Ectodermal cell (in vitro differentiated cells): Measurements from ENCODE around the gene RBFOX2.
A peak's percentile ranks its signal among the peaks of the same experiment; 100 is the strongest.
"Not testable (repeated sequence)": the region's sequence is repeated elsewhere in the genome, so short reads cannot be mapped to it uniquely, and the experiment has no call there.

Source experiments
- H3K27ac ChIP-seq: 2 replicates; pipeline ENCODE4 v1.7.0; 2013; ENCODE audit warnings: mild to moderate bottlenecking, low read depth, low read length; ENCODE audit not compliant: insufficient read depth, poor library complexity, severe bottlenecking
- H3K27me3 ChIP-seq: 2 replicates; pipeline ENCODE4 v1.7.0; 2013; ENCODE audit warnings: mild to moderate bottlenecking, low read length; ENCODE audit not compliant: insufficient read depth, control insufficient read depth, poor library complexity, severe bottlenecking
- H3K36me3 ChIP-seq: one replicate; pipeline ENCODE4 v1.7.0; 2013; ENCODE audit warnings: low read length; ENCODE audit not compliant: control insufficient read depth, insufficient read depth
- H3K4me1 ChIP-seq: one replicate; pipeline ENCODE4 v1.7.0; 2013; ENCODE audit warnings: low read length; ENCODE audit not compliant: control insufficient read depth, insufficient read depth
- H3K4me3 ChIP-seq: 2 replicates; pipeline ENCODE4 v1.7.0; 2013; ENCODE audit warnings: low read depth, low read length, control low read depth; ENCODE audit not compliant: insufficient read depth
- H3K9me3 ChIP-seq: 2 replicates; pipeline ENCODE4 v1.7.0; 2013; ENCODE audit warnings: mild to moderate bottlenecking, low read length, moderate library complexity; ENCODE audit not compliant: control insufficient read depth
- WGBS, 2 experiments: methylation state at CpG; one replicate each; pipeline ENCODE4 v1.1.7; 2013; ENCODE audit warnings: missing lambda C conversion rate in 2 of 2; 5-methylcytosine and 5-hydroxymethylcytosine counted together

Gene RBFOX2

GRCh38 chr22:36065462-36065774, 36.8 kb upstream of the RBFOX2 start:
- 19% methylated on average over 5 of the region's 5 CpGs for WGBS, 2 experiments
- H3K27me3 ChIP-seq = no peaks in the 10 kb centered on the region

GRCh38 chr22:36064358-36064757, 35.7 kb upstream of the RBFOX2 start:
- H3K36me3 ChIP-seq = no peaks in the 10 kb centered on the region
- no peaks in the 10 kb centered on the region for H3K9me3 ChIP-seq
- H3K27me3 ChIP-seq = no peaks in the 10 kb centered on the region
- 91 to 93% methylated on average over 5 of the region's 5 CpGs for WGBS, 2 experiments
- H3K4me3 ChIP-seq = no peak overlapping the region
- peaks cover 7% of the 10 kb centered on the region for H3K4me1 ChIP-seq
- H3K27ac ChIP-seq = no peak overlapping the region

More at GRCh38 chr22:36065462-36065774, 36.8 kb upstream of the RBFOX2 start:
- no peaks in the 10 kb centered on the region for H3K9me3 ChIP-seq
- peaks cover 7% of the 10 kb centered on the region for H3K4me1 ChIP-seq
- peak overlapping the region; percentile 43 for H3K4me3 ChIP-seq
- H3K27ac ChIP-seq = peak overlapping the region; percentile 81
- no peaks in the 10 kb centered on the region for H3K36me3 ChIP-seq

- Histone ChIP-seq H3K9me3 (no peaks in the 10 kb centered on the region), H3K27me3 (no peaks in the 10 kb centered on the region), H3K27ac (no peak overlapping the region), H3K4me3 (no peak overlapping the region), H3K4me1 (peaks cover 7% of the 10 kb centered on the region), H3K36me3 (no peaks in the 10 kb centered on the region)
- 86 to 94% methylated on average over 1 of the region's 1 CpG for WGBS, 2 experiments
Observed at GRCh38 chr22:36056980-36057379, 28.4 kb upstream of the RBFOX2 start.

- Histone ChIP-seq H3K27me3 (no peaks in the 10 kb centered on the region), H3K27ac (no peak overlapping the region), H3K4me3 (no peak overlapping the region), H3K36me3 (no peaks in the 10 kb centered on the region), H3K4me1 (peaks cover 7% of the 10 kb centered on the region), H3K9me3 (no peaks in the 10 kb centered on the region)
- 82 to 84% methylated on average over 16 to 19 of the region's 19 CpGs for WGBS, 2 experiments
Observed at GRCh38 chr22:36055376-36056295, 27.0 kb upstream of the RBFOX2 start.

- not testable (repeated sequence) for H3K9me3 ChIP-seq, H3K4me1 ChIP-seq, H3K27me3 ChIP-seq, H3K36me3 ChIP-seq, H3K4me3 ChIP-seq, H3K27ac ChIP-seq
- 93 to 94% methylated on average over 9 to 10 of the region's 10 CpGs for WGBS, 2 experiments
Observed at GRCh38 chr22:36054446-36054845, 25.8 kb upstream of the RBFOX2 start.

GRCh38 chr22:36053242-36054147, 24.9 kb upstream of the RBFOX2 start:
- Histone ChIP-seq H3K4me3 (no peak overlapping the region), H3K27me3 (no peaks in the 10 kb centered on the region), H3K36me3 (no peaks in the 10 kb centered on the region), H3K4me1 (peaks cover 7% of the 10 kb centered on the region), H3K27ac (no peak overlapping the region), H3K9me3 (no peaks in the 10 kb centered on the region)
- 76 to 83% methylated on average over 1 of the region's 1 CpG for WGBS, 2 experiments

- no peaks in the 10 kb centered on the region for H3K27me3 ChIP-seq
- peaks cover 7% of the 10 kb centered on the region for H3K4me1 ChIP-seq
- no peaks in the 10 kb centered on the region for H3K9me3 ChIP-seq
- H3K4me3 ChIP-seq = no peak overlapping the region
- WGBS, 2 experiments = 89 to 90% methylated on average over 5 of the region's 5 CpGs
- no peaks in the 10 kb centered on the region for H3K36me3 ChIP-seq
- no peak overlapping the region for H3K27ac ChIP-seq
Observed at GRCh38 chr22:36052505-36052941, 23.9 kb upstream of the RBFOX2 start.

- H3K27ac ChIP-seq = no peak overlapping the region
- H3K4me1 ChIP-seq = no peaks in the 10 kb centered on the region
- H3K27me3 ChIP-seq = no peaks in the 10 kb centered on the region
- H3K4me3 ChIP-seq = no peak overlapping the region
- WGBS, 2 experiments = 94% methylated on average over 2 of the region's 2 CpGs
- no peaks in the 10 kb centered on the region for H3K9me3 ChIP-seq
- no peaks in the 10 kb centered on the region for H3K36me3 ChIP-seq
Observed at GRCh38 chr22:36049678-36049997, 21.0 kb upstream of the RBFOX2 start.

- Histone ChIP-seq H3K36me3 (no peaks in the 10 kb centered on the region), H3K4me3 (no peak overlapping the region), H3K9me3 (no peaks in the 10 kb centered on the region), H3K27ac (no peak overlapping the region), H3K27me3 (no peaks in the 10 kb centered on the region), H3K4me1 (no peaks in the 10 kb centered on the region)
- WGBS, 2 experiments = 93 to 95% methylated on average over 10 to 11 of the region's 11 CpGs
Observed at GRCh38 chr22:36048911-36049677, 20.5 kb upstream of the RBFOX2 start.

- H3K27me3 ChIP-seq, H3K36me3 ChIP-seq: not testable (repeated sequence)
- 97 to 99% methylated on average over 3 of the region's 3 CpGs for WGBS, 2 experiments
Observed at GRCh38 chr22:36044517-36044916, 15.9 kb upstream of the RBFOX2 start.

More at GRCh38 chr22:36044517-36044916, 15.9 kb upstream of the RBFOX2 start:
- H3K27ac ChIP-seq, H3K4me1 ChIP-seq, H3K4me3 ChIP-seq, H3K9me3 ChIP-seq: not testable (repeated sequence)
